ENCODE data around the gene ZNF710.

The ZNF710 gene

GRCh38 chr15:90020021-90020735 is 19.1 kb downstream of the ZNF710 start:
- no peak for DNase-seq

DNA sequence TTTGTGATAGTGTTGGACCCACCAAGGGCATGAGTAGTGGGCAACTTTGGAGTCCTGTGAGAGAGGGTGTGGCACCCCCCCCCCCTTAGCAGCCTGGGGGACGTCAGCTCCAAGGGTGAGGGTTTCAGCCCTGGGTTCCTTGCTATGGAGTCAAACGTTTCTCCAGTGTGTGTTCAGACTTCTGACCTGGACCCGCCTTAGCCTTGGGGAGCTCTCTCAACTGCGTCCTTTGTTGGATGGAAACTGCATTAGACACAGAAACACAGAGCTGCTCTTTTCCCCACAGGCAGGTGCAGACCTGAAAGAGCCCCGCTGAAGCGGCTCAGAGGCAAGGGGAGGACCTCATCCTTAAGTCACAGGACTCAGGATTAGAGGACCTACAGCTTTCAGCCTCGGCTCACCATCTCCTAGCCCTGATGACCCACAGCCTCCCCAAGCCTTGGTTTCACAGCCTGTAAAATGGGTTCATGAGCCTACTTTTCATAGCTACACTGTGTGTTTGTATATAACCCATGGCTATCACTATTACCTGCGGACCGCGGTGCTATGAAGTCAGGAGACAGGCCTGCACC is 19.9 kb downstream of the ZNF710 start:
- DNase-seq, result no peak

DNA sequence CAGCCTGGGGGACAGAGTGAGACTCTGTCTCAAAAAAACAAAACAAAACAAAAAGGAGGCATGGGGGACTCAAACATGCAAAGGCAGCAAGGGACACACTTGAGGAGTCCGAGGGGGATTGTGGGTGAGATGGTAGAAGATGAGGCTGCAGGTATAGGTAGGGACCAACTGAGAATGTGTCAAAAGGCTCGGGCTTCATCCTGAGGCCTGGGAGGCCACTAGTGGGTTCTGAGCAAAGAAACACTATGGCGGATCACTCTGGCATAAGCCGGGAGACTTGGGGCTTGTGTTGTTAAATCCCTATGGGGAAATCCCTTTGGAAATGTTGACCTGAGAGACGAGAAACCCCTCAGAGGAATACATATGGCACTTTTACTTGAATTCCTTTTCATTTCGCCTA is 21.2 kb downstream of the ZNF710 start:
- no peak for DNase-seq

GRCh38 chr15:90022905-90023700 is 22.0 kb downstream of the ZNF710 start:
- DNase-seq, result no peak

GRCh38 chr15:90024406-90024805 is 23.3 kb downstream of the ZNF710 start:
- DNase-seq, result no peak

- DNase-seq, result no peak
Measured at GRCh38 chr15:90025489-90026033, 24.4 kb downstream of the ZNF710 start.

- no peak for DNase-seq
Measured at GRCh38 chr15:90028376-90028944, 27.3 kb downstream of the ZNF710 start.

DNA sequence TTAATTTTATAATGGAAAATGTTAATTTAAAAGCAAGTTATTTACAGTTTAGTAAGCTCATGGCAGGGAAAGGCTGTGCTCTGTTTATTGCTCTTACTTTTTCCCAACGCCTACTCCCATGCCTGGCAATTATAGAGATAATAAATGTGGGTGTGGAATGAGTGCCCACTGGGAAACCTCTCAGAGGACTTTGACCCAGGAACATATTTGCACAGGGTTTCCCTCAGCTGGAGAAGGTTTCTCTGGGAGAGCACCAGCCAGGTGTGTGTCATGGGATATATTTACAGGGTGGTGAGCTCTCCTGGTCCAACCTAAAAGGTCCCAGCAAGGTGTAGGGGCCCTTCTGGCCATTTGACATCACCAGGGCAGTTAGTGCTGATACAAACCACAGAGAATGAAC is 27.9 kb downstream of the ZNF710 start:
- DNase-seq, result no peak

- peak in 1 of 2 experiments; percentile 30 for DNase-seq
Measured at GRCh38 chr15:90030376-90030775, 29.3 kb downstream of the ZNF710 start.

GRCh38 chr15:90031231-90031791 is 30.2 kb downstream of the ZNF710 start:
- DNase-seq, result no peak

- no peak for DNase-seq
Measured at GRCh38 chr15:90033006-90033405, 31.9 kb downstream of the ZNF710 start.

DNA sequence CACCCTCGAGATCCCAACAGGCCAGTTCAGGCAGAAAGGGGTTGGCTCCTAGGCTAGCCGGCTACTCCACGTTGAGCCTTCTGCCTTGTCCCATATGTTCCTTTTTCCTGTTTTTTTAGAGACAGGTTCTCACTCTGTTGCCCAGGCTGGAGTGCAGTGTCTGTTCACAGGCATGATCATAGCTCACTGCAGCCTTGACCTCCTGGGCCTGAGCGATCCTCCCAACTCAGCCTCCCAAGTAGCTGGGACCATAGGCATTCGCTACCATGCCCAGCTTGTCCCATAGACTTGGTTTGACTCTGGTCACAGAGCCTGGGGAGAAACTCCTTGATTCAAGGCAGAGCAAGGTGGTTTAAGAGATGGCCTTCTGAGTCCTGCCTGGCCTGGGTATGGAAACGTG is 32.3 kb downstream of the ZNF710 start:
- DNase-seq, result no peak

DNA sequence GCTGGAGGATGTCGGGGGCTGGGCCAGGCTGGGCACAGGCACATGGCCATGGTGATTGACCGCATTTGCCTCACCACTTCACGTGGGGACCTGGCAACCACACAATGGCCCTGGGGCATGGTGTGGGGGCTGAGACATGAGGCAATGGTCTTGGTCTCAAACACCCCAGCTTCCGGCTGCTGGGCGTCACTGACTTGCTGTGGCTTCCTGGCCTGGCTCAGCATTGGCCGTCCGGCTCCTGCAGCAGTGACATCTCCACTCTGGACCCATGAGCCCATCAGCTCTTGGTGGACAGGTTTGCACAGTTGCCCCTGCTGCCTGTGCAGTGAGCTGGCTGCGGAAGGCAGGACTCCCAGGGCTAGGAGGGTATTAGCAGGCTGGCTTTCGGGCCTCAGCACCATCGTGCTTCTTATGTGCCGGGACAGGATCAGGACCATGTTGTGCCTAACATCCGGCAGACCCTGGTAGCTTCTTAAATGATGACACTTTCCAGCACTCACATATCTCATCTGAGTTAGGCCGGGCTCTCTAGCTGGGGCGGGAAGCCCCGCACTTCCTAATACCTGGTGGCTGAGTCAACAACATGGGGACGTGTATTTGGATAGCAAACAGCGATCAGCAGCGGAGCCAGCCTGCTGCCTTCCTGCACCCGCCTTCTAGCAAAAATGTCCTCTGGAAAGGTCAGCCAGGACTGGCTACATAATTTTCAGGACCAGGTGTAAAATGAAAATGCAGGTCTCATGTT is 34.1 kb downstream of the ZNF710 start:
- DNase-seq, result no peak

GRCh38 chr15:90035840-90036230 is 34.7 kb downstream of the ZNF710 start:
- DNase-seq, result no peak

- DNase-seq, result no peak
Measured at GRCh38 chr15:90036343-90036742, 35.2 kb downstream of the ZNF710 start.

GRCh38 chr15:90036806-90037510 is 35.8 kb downstream of the ZNF710 start:
- no peak for DNase-seq

DNA sequence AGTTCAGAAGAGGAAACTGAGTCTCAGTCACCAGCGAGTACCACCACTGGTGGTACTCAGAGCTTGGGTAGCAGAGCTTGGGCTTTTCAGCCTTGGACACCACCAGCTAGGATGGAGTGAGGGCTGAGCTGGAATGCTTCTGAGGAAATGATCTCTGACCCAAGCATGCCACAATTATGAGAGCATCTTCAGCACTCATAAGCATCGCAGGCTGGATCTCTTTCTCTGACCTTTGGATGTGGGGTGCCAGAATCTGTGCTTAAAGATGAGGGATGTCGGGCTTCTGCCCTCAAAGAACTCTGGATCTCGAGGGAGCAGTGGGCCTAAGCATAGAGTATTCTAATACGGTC is 36.4 kb downstream of the ZNF710 start:
- no peak for DNase-seq

GRCh38 chr15:90037961-90038631 is 37.0 kb downstream of the ZNF710 start:
- DNase-seq, result no peak

DNA sequence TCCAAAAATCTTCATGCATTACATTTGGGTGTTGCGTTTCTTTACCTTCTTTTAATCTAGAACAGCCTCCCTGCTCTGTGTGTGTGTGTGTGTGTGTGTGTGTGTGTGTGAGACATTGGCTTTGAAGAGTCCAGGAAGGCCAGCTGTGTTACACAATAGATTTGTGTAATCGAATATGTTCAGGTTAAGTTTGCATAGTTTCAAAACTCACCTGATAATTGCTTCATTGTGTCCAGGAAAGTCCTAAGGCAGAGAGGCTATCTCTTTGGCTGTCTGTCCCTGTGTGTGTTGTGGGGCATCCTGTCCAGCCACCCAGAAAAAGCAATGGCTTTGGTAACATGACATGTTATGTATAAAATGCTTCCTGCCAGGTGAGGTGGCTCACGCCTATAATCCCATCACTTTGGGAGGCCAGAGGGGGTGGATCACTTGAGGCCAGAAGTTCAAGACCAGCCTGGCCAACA is 37.5 kb downstream of the ZNF710 start:
- no peak for DNase-seq

DNA sequence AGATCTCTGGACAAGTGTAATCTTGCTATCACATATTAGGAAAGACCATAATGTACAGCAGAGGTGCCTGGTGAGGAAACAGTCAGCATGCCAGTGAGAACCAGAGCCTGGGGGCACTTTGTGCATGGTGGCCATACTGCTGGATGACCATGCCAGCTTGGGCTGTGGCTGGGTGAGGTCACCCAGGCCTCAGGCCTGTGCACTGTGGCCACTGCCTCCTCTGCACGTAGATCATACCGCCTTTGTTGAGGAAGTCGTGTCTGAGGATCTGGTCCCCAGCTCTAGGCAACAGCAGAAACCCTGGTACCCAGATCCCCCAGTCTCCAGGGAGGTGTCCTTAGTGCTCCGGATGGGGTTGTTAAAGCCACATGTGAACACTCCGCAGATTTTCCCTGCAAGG is 38.9 kb downstream of the ZNF710 start:
- no peak for DNase-seq

DNA sequence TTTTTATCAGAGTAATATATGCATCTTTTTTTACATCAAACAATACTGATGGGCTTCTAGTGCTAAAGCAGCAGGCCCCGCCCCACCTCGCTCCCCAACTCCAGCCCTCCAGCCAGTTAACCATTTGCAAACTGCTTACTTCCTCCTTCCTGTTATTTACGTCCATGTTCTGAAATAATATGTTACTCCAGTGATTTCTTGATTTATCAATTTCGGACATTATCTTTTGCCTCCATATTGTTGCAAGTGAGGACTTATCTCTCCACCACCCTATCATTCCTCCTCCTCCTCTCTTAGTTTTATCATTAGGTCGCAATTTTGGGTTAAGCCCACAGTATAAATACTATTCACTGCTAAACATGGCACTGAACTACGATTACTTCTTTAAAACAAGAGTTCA is 39.5 kb downstream of the ZNF710 start:
- no peak for DNase-seq

Measured in NCI-H524 (cell line).